Activated T-helper 1 cell treated with anti-CD3 and anti-CD28 coated beads, Interleukin-12 subunit alpha, Interleukin-12 subunit beta, Interleukin-2, Interleukin-4 antibody, amounts not matched to agents 30 ng/mL and 10 ng/mL and 1 ng/mL, durations not matched to agents 14 hours and 24 hours and 36 hours (primary cell): ENCODE data around the gene SLC2A13. TPM values are rescaled to one million over a fixed set of nuclear protein-coding genes. Genes with fewer than 3 reads are reported as not detected.
"Not testable (repeated sequence)": the region's sequence is repeated elsewhere in the genome, so short reads cannot be mapped to it uniquely, and the experiment has no call there.

ENCODE experiments used
- DNase-seq: peaks from one replicate; pipeline ENCODE4 v3.0.0; 2021; ENCODE audit warnings: low spot score
- H3K27ac Mint-ChIP-seq: one replicate; pipeline ENCODE4 v1.8.0; 2021; ENCODE audit warnings: mild to moderate bottlenecking, mixed read lengths
- H3K27me3 Mint-ChIP-seq: one replicate; pipeline ENCODE4 v1.8.0; 2022; ENCODE audit warnings: mild to moderate bottlenecking, moderate library complexity, mixed read lengths; ENCODE audit not compliant: insufficient read depth
- H3K36me3 Mint-ChIP-seq: one replicate; pipeline ENCODE4 v1.8.0; 2021; ENCODE audit warnings: low read depth, mixed read lengths
- H3K4me1 Mint-ChIP-seq: one replicate; pipeline ENCODE4 v1.8.0; 2021; ENCODE audit warnings: low read depth, mixed read lengths
- H3K4me3 Mint-ChIP-seq: one replicate; pipeline ENCODE4 v1.8.0; 2021; ENCODE audit warnings: mild to moderate bottlenecking, moderate library complexity, mixed read lengths
- H3K9me3 Mint-ChIP-seq: one replicate; pipeline ENCODE4 v1.8.0; 2021; ENCODE audit warnings: mixed read lengths
- intact Hi-C: fragments of 100-400 bp; cut with micrococcal nuclease; formaldehyde crosslinking; loops from one replicate; pipeline ENCODE4 v1.15.1; 2024
- total RNA-seq: library from RNA; stranded (reverse); gene quantifications from 2 replicates; pipeline ENCODE4 v1.2.3, GENCODE V29; 2022

Gene SLC2A13
- total RNA-seq, 1 donor from 2014 or later = 2.6 TPM

DNA sequence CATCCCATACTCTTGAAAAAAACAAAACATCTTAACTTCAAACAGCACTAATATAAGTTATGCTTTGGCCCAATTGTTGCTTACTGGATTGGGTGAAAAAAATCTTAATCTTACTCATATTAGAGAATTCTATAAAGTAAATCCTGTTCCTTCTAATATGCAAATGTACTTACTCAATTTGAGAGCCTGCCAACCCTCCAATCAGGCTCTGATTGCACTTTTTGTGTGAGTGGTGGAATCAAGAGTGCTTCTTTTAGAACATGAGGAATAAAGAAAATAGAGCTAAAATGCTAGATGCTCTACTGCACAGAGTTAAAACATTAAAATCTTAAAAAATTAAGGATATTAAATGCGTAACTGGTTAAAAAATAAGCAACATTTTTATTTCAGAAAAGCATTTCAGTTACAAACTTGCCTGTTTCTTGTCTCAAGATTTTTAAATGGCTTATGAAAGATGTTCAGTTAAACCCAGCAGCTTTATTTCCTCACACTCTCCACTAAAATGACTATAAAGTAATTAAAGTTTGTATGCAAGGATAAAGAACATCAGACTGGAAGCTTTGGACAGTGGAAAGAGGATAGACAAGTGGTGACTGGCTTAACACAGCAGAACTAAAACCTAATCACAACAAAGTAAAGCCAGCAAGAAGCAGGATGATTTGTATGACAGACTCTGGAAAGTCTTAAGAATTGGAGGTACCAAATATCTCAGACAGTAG, 177.5 kb downstream of the SLC2A13 start:
- no peaks in the 10 kb centered on the region for H3K27me3 Mint-ChIP-seq
- no peaks in the 10 kb centered on the region for H3K4me1 Mint-ChIP-seq
- no peak overlapping the region for H3K27ac Mint-ChIP-seq
- no peaks in the 10 kb centered on the region for H3K36me3 Mint-ChIP-seq
- intact Hi-C loops = no loop called here
- DNase-seq = no peak
- H3K9me3 Mint-ChIP-seq = no peaks in the 10 kb centered on the region
- H3K4me3 Mint-ChIP-seq = no peak overlapping the region

- intact Hi-C loops = no loop called here
- Mint-ChIP-seq H3K36me3 (no peaks in the 10 kb centered on the region), H3K4me3 (no peak overlapping the region), H3K9me3 (no peaks in the 10 kb centered on the region), H3K27me3 (no peaks in the 10 kb centered on the region), H3K27ac (no peak overlapping the region), H3K4me1 (no peaks in the 10 kb centered on the region)
- no peak for DNase-seq
These were observed 182.5 kb downstream of the SLC2A13 start for GRCh38 chr12:39923364-39923763.

DNA sequence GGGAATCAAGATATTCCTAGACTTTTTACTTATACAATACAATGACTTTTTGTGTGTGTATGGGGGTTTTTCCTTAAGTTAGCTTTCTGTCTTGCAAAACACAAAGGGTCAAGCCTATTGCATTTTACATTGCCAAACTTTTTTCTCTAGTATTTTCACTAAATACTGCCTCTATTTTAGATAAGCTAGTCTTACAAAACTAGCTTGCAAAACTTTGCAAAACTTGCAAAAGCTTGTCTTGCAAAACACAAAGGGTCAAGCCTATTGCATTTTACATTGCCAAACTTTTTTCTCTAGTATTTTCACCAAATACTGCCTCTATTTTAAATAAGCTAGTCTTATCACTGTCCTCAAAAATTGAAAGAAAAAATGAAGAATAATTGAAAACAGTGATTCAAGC, 183.3 kb downstream of the SLC2A13 start:
- intact Hi-C loops, H3K27me3 Mint-ChIP-seq, H3K4me1 Mint-ChIP-seq, H3K9me3 Mint-ChIP-seq, H3K4me3 Mint-ChIP-seq, H3K36me3 Mint-ChIP-seq, DNase-seq, H3K27ac Mint-ChIP-seq: not testable (repeated sequence)

GRCh38 chr12:39920647-39921046, 185.2 kb downstream of the SLC2A13 start:
- Mint-ChIP-seq H3K27me3 (peaks cover 2% of the 10 kb centered on the region), H3K36me3 (no peaks in the 10 kb centered on the region), H3K4me1 (no peaks in the 10 kb centered on the region), H3K9me3 (no peaks in the 10 kb centered on the region), H3K27ac (no peak overlapping the region), H3K4me3 (no peak overlapping the region)
- intact Hi-C loops = no loop called here
- no peak for DNase-seq

- no peaks in the 10 kb centered on the region for H3K4me1 Mint-ChIP-seq
- intact Hi-C loops = no loop called here
- H3K27me3 Mint-ChIP-seq = peaks cover 2% of the 10 kb centered on the region
These were observed 185.7 kb downstream of the SLC2A13 start for GRCh38 chr12:39920222-39920621.

DNA sequence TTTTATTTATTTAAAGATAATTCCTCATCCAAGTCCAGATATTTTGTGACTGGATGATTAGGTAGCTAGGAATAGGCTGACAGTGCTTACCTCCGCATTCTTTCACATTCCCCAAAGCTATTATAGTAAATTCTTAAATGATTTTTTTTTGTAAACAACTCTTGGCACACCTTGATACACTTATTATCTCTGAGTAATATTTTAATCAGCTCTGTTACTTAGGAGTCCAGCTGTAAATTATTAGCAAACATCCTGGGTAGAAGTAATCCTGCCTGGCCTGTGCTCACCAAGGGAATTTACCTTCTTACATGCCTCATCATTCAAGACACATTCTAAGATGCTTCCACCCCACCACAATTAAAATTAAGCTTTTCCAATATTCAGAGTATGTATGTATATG, 186.1 kb downstream of the SLC2A13 start:
- DNase-seq = no peak
- H3K4me3 Mint-ChIP-seq = no peak overlapping the region
- H3K27me3 Mint-ChIP-seq = peaks cover 2% of the 10 kb centered on the region
- no peaks in the 10 kb centered on the region for H3K9me3 Mint-ChIP-seq
- intact Hi-C loops = no loop called here
- H3K4me1 Mint-ChIP-seq = no peaks in the 10 kb centered on the region
- no peaks in the 10 kb centered on the region for H3K36me3 Mint-ChIP-seq
- no peak overlapping the region for H3K27ac Mint-ChIP-seq

More at GRCh38 chr12:39920222-39920621, 185.7 kb downstream of the SLC2A13 start:
- no peak for DNase-seq
- H3K9me3 Mint-ChIP-seq = no peaks in the 10 kb centered on the region
- no peaks in the 10 kb centered on the region for H3K36me3 Mint-ChIP-seq
- no peak overlapping the region for H3K27ac Mint-ChIP-seq
- no peak overlapping the region for H3K4me3 Mint-ChIP-seq

GRCh38 chr12:39915249-39915648, 190.6 kb downstream of the SLC2A13 start:
- Mint-ChIP-seq H3K9me3 (no peaks in the 10 kb centered on the region), H3K36me3 (no peaks in the 10 kb centered on the region), H3K4me1 (no peaks in the 10 kb centered on the region), H3K27ac (no peak overlapping the region), H3K27me3 (peaks cover 5% of the 10 kb centered on the region), H3K4me3 (no peak overlapping the region)
- DNase-seq = no peak
- intact Hi-C loops = no loop called here

GRCh38 chr12:39912211-39912980, 193.5 kb downstream of the SLC2A13 start:
- Mint-ChIP-seq H3K36me3 (no peaks in the 10 kb centered on the region), H3K4me3 (no peak overlapping the region), H3K27me3 (peaks cover 3% of the 10 kb centered on the region), H3K27ac (no peak overlapping the region), H3K4me1 (no peaks in the 10 kb centered on the region), H3K9me3 (no peaks in the 10 kb centered on the region)
- DNase-seq = no peak
- intact Hi-C loops = no loop called here

- Mint-ChIP-seq H3K9me3 (no peaks in the 10 kb centered on the region), H3K36me3 (no peaks in the 10 kb centered on the region), H3K4me3 (no peak overlapping the region), H3K4me1 (no peaks in the 10 kb centered on the region), H3K27me3 (no peaks in the 10 kb centered on the region), H3K27ac (no peak overlapping the region)
- intact Hi-C loops = no loop called here
- DNase-seq = no peak
These were observed 199.6 kb downstream of the SLC2A13 start for GRCh38 chr12:39906237-39906636.

GRCh38 chr12:39905152-39905551, 200.7 kb downstream of the SLC2A13 start:
- H3K27ac Mint-ChIP-seq = no peak overlapping the region
- intact Hi-C loops = no loop called here

GRCh38 chr12:39902821-39903220, 203.1 kb downstream of the SLC2A13 start:
- no peaks in the 10 kb centered on the region for H3K4me1 Mint-ChIP-seq
- intact Hi-C loops = no loop called here
- DNase-seq = no peak
- H3K4me3 Mint-ChIP-seq = no peak overlapping the region
- no peak overlapping the region for H3K27ac Mint-ChIP-seq
- H3K9me3 Mint-ChIP-seq = no peaks in the 10 kb centered on the region
- no peaks in the 10 kb centered on the region for H3K36me3 Mint-ChIP-seq
- no peaks in the 10 kb centered on the region for H3K27me3 Mint-ChIP-seq

More at GRCh38 chr12:39905152-39905551, 200.7 kb downstream of the SLC2A13 start:
- DNase-seq = no peak
- no peak overlapping the region for H3K4me3 Mint-ChIP-seq
- no peaks in the 10 kb centered on the region for H3K27me3 Mint-ChIP-seq
- no peaks in the 10 kb centered on the region for H3K36me3 Mint-ChIP-seq
- no peaks in the 10 kb centered on the region for H3K9me3 Mint-ChIP-seq
- H3K4me1 Mint-ChIP-seq = no peaks in the 10 kb centered on the region

GRCh38 chr12:39897315-39897714, 208.6 kb downstream of the SLC2A13 start:
- Mint-ChIP-seq H3K27me3 (no peaks in the 10 kb centered on the region), H3K4me1 (no peaks in the 10 kb centered on the region), H3K36me3 (no peaks in the 10 kb centered on the region), H3K9me3 (peaks cover 5% of the 10 kb centered on the region), H3K27ac (no peak overlapping the region), H3K4me3 (no peak overlapping the region)
- intact Hi-C loops = no loop called here
- no peak for DNase-seq

DNA sequence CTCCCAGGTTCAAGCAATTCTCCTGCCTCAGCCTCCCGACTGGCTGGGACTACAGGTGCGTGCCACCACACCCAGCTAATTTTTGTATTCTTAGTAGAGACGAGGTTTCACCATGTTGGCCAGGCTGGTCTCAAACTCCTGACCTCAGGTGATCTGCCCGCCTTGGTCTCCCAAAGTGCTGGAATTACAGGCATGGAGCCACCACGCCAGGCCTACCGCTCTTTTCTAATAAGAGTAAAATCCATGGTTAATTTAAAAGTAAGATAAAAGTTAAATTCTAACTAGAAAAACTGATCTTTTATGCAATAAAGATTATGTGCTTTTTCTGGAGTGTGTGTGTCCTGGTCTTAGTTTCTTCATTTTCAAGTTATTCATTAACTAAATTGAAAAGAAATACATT, 212.5 kb downstream of the SLC2A13 start:
- H3K4me3 Mint-ChIP-seq, H3K4me1 Mint-ChIP-seq, DNase-seq, H3K27me3 Mint-ChIP-seq, H3K27ac Mint-ChIP-seq, H3K36me3 Mint-ChIP-seq, intact Hi-C loops, H3K9me3 Mint-ChIP-seq: not testable (repeated sequence)
